GM18870 (cell line): ENCODE data around the gene OXSR1.
"Not testable (repeated sequence)": the region's sequence is repeated elsewhere in the genome, so short reads cannot be mapped to it uniquely, and the experiment has no call there.

ENCODE experiments used
- ATAC-seq: cut with Tn5 transposase; IDR thresholded peaks from one replicate; pipeline ENCODE4 v1.9.1; 2021; ENCODE audit warnings: moderate library complexity; ENCODE audit not compliant: unreplicated experiment

The OXSR1 gene

DNA sequence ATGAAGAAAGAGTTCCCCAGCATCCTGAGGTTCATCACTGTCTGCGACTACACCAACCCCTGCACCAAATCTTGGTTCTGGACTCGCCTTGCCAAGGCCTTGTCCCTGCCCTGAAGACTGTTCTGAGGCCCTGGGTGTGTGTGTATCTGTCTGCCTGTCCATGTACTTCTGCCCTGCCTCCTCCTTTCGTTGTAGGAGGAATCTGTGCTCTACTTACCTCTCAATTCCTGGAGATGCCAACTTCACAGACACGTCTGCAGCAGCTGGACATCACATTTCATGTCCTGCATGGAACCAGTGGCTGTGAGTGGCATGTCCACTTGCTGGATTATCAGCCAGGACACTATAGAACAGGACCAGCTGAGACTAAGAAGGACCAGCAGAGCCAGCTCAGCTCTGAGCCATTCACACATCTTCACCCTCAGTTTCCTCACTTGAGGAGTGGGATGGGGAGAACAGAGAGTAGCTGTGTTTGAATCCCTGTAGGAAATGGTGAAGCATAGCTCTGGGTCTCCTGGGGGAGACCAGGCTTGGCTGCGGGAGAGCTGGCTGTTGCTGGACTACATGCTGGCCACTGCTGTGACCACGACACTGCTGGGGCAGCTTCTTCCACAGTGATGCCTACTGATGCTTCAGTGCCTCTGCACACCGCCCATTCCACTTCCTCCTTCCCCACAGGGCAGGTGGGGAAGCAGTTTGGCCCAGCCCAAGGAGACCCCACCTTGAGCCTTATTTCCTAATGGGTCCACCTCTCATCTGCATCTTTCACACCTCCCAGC lies 24.0 kb upstream of the OXSR1 start:
- no peak for ATAC-seq

DNA sequence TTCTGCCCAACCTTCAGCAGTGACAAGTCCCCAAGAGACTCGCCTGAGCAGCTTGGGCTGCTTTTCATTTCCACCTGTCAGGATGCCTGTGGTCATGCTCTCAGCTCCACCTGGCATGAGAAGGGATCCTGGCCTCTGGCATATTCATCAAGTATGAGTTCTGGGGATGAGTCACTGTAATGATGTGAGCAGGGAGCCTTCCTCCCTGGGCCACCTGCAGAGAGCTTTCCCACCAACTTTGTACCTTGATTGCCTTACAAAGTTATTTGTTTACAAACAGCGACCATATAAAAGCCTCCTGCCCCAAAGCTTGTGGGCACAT lies 23.4 kb upstream of the OXSR1 start:
- ATAC-seq: no peak

- ATAC-seq: no peak
Measured at GRCh38 chr3:38142959-38143358, 22.4 kb upstream of the OXSR1 start.

DNA sequence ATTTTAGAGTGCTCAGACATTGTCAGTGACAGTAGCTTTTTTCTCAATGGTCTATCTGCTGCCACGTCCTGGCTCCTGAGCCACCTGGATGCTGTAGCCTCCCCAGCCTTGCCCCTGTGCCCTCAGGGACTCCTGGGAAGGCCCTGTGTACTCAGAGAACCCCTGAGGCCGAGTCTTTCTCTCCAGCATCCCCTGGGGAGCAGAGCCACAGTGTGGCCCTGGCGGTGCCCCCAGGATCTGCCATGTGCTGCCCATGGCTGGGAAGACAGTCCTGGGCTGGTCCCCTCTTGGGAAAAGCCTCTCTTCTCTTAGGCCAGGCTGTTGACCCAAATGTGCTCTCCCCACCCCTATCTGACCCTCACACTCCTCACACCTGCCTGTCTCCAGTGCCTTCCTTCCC lies 21.8 kb upstream of the OXSR1 start:
- ATAC-seq: no peak

GRCh38 chr3:38146504-38146903 lies 18.8 kb upstream of the OXSR1 start:
- no peak for ATAC-seq

DNA sequence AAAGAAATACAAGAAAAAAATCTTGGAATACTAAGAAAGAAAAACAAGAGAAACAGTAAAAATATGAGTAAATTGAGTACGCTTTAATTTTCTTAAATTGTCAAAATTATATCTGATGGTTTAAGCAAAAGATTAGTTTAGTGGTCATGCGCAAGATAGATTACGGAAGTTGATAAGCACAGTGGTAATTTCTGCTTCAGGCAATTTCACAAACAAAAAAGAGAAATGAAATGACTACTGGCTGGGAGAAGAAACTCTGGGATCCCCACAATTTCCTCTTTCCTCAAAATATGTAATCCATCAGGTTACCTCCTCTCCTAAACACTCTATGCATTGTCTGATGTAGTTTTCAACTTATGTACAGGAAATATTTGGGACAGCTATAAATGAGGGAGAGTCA lies 17.9 kb upstream of the OXSR1 start:
- no peak for ATAC-seq

GRCh38 chr3:38148311-38148882 lies 16.9 kb upstream of the OXSR1 start:
- no peak for ATAC-seq

DNA sequence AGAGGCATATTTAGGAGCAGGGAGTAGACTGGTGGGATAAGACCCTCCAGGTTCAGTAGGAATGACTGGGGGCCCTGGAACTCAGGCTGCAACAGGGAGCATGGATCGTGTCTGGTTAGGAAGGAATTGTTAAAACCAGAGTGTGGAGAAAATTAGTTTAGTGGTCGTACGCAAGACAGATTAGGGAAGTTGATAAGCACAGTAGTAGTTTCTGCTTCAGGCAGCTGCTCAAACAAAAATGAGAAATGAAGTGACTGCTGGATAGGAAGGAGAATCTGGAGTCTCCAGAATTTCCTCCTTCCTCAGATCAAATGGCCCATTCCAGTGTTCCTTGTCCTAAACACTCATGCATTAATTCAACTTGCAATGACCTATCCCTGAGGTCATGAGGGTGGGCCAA lies 15.6 kb upstream of the OXSR1 start:
- ATAC-seq: no peak

GRCh38 chr3:38150780-38151528 lies 14.4 kb upstream of the OXSR1 start:
- no peak for ATAC-seq

DNA sequence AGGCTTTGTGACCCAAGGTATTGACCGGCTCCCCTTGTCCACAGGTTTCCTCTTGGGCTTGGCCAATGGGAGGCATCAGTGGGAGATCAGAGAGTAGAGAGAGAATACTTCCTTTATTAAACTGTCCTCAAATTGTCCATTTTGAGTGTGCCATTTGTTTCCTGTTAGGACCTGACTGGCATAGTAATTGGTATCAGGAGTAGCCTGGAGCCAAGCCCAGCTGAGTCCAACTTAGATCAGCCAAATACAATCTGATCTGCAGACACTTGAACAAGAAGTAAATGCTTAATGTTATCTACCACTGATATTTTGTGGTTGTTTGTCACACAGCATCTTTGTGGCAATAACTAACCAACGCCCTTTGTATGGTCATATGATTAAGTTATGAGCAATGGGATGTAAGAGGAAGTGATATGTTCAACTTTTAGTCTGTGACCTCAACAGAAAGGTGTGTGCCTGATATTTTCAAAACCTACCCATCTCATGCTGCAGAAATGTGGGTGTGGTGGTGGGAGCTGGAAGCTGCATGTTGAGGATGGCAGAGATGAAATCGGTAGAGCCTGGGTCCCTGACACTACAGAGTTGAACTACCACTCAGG lies 13.6 kb upstream of the OXSR1 start:
- ATAC-seq: no peak

DNA sequence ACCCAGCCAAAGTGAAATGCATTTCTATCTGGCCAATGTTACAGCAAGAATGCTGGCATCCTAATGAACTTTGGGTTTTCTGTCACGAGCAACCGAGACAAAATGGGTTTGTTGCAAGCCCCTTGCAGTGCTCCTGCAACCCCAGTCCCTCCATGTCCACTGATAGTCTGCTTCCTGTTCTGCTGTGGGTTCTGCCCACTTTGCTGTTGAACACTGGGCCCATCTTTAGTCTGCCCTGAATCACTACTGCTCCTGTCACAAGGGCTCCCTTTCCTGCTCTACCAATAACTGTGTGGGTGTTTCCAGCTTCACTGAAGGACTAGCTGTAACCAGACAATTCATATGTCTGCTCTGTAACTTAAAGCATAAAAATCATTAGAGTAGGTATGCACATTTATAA lies 12.7 kb upstream of the OXSR1 start:
- ATAC-seq: no peak

DNA sequence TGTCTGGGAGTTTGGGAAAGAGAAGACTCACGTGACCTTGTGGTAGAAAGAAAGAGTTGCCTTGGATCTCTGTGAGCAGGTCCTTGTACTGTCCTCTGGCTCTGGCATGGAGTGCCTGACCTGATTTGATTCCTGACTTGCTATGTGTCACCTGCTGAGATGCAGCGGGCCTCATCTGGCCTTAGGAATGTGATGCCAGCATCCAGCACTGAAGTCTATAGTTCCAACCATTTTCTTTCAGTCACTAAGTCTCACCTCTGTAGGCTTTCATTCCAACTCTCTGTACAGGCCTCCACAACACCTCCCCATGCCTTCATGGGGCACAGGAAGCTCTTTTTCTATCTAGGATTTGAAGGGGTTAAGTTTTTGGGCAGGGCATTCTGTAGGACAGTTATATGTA lies 12.1 kb upstream of the OXSR1 start:
- ATAC-seq: no peak

DNA sequence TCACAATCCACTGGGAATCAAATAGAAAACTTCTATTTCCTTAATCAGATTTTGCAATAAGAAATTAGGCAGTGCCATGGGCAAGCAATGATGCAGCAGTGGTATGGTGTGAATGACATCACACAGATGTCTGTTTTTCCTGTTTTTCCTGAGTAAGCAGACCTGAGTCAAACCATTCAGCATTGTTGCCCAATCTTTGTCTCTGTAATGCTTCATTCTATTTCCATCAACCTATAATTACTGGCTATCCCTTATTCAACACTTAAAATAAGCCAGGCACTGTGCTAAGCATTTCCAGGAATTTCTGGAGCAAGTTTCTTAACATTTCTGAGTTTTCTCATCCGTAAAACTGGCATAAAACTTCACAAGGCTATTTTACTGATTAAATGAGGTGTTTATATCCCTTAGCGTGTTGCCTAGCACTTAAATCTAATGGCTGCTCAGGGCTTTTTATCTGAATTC lies 11.3 kb upstream of the OXSR1 start:
- no peak for ATAC-seq

DNA sequence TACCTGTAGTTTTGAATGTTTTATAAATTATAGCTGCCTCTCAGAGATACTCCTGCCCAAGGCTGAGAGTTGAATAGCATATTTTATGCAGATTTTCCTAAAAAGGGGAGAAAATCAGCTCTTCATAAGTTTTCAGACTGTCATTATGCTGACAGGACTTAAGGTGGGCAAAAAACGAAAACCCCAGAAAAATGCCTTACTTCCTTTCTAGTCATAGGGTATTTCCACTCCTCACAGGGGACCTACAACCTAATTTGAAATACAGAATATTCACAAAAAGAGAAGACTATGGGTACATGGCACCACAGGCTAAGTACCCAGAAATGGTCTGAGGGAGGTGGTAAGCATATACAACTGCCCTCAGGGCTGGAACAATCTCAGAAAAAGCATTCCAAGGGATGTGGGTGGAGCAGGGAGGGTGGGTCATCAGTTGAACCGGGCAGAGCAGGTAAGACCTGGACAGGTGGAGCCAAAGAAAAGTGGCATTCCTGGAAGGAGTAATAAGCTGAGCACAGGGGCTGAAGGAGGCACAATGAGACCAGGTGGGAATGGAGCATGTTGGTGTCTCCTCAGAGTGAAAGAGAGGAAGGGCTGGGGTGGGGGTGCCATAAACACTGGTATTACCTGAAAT lies 10.6 kb upstream of the OXSR1 start:
- no peak for ATAC-seq

- ATAC-seq: no peak
Measured at GRCh38 chr3:38155825-38156224, 9.5 kb upstream of the OXSR1 start.

- no peak for ATAC-seq
Measured at GRCh38 chr3:38157117-38157516, 8.2 kb upstream of the OXSR1 start.

GRCh38 chr3:38157595-38157994 lies 7.7 kb upstream of the OXSR1 start:
- ATAC-seq: no peak

GRCh38 chr3:38158472-38158871 lies 6.9 kb upstream of the OXSR1 start:
- ATAC-seq: no peak

- not testable (repeated sequence) for ATAC-seq
Measured at GRCh38 chr3:38160704-38161103, 4.6 kb upstream of the OXSR1 start.

GRCh38 chr3:38163117-38163840 lies 2.1 kb upstream of the OXSR1 start:
- ATAC-seq: no peak
